Hepatocyte (in vitro differentiated cells): Measurements from ENCODE around the gene TP53I11. TPM values are rescaled to one million over a fixed set of nuclear protein-coding genes. Genes with fewer than 3 reads are reported as not detected.

Experiments used
- DNase-seq: peaks from one replicate; pipeline ENCODE4 v3.0.0-alpha.2; 2016; ENCODE audit warnings: low spot score
- H2AFZ ChIP-seq: fragments of 200-600 bp; sonication (generic); 2 replicates; pipeline ENCODE4 v1.6.0; 2016; ENCODE audit warnings: antibody characterized with exemption, mild to moderate bottlenecking
- H3K27ac ChIP-seq: fragments of 200-600 bp; sonication (generic); 2 replicates; pipeline ENCODE4 v1.5.1; 2016; ENCODE audit warnings: mild to moderate bottlenecking
- H3K27me3 ChIP-seq: fragments of 200-600 bp; sonication (generic); 2 replicates; pipeline ENCODE4 v1.6.1; 2016
- H3K36me3 ChIP-seq: fragments of 200-600 bp; sonication (generic); replicated peaks from 2 replicates; pipeline ENCODE4 v1.5.1; 2016; ENCODE audit warnings: low read depth; ENCODE audit not compliant: insufficient read depth
- H3K4me1 ChIP-seq: fragments of 200-600 bp; sonication (generic); 2 replicates; pipeline ENCODE4 v1.5.1; 2016; ENCODE audit warnings: mild to moderate bottlenecking, moderate library complexity; ENCODE audit not compliant: insufficient read depth
- H3K4me2 ChIP-seq: fragments of 200-600 bp; sonication (generic); 2 replicates; pipeline ENCODE4 v1.6.0; 2016
- H3K4me3 ChIP-seq: fragments of 200-600 bp; sonication (generic); 2 replicates; pipeline ENCODE4 v1.5.1; 2016; ENCODE audit warnings: mild to moderate bottlenecking
- H3K79me2 ChIP-seq: fragments of 200-600 bp; sonication (generic); 2 replicates; pipeline ENCODE4 v1.6.0; 2017; ENCODE audit warnings: mild to moderate bottlenecking
- H3K9me2 ChIP-seq: fragments of 200-600 bp; sonication (generic); replicated peaks from 2 replicates; pipeline ENCODE4 v1.6.0; 2017; ENCODE audit warnings: mild to moderate bottlenecking; ENCODE audit not compliant: insufficient read depth
- H3K9me3 ChIP-seq: fragments of 200-600 bp; sonication (generic); 2 replicates; pipeline ENCODE4 v1.5.1; 2016; ENCODE audit warnings: low read depth, mild to moderate bottlenecking
- H4K20me1 ChIP-seq: fragments of 200-600 bp; sonication (generic); 2 replicates; pipeline ENCODE4 v1.6.0; 2016; ENCODE audit warnings: mild to moderate bottlenecking; ENCODE audit not compliant: insufficient read depth, poor library complexity, severe bottlenecking
- EZH2 ChIP-seq: fragments of 200-600 bp; sonication (generic); IDR thresholded peaks from 2 replicates; pipeline ENCODE4 v1.6.1; 2016; ENCODE audit warnings: antibody characterized with exemption, mild to moderate bottlenecking, borderline replicate concordance
- EZH2phosphoT487 ChIP-seq: fragments of 200-600 bp; sonication (generic); IDR thresholded peaks from one replicate; pipeline ENCODE4 v1.6.1; 2018; ENCODE audit warnings: antibody characterized with exemption, mild to moderate bottlenecking, low read depth, moderate library complexity; ENCODE audit not compliant: unreplicated experiment, severe bottlenecking
- WGBS: methylation state at CpG from one replicate; pipeline ENCODE4 v1.1.6; 2016; ENCODE audit warnings: low lambda C conversion rate; ENCODE audit errors: missing lambda C conversion rate; 5-methylcytosine and 5-hydroxymethylcytosine counted together
- polyA plus RNA-seq: library from polyadenylated mRNA; unstranded; fragments of >200 nt; fragmentation: Nextera tagmentation; extraction: Ambion mirVana; gene quantifications from 2 replicates; pipeline ENCODE4 v1.2.1, GENCODE V29; 2016
- total RNA-seq: library from RNA; depleted of rRNA; stranded (reverse); fragments of >200 nt; gene quantifications from 2 replicates; pipeline ENCODE4 v1.2.3, GENCODE V29; 2014
- TF ChIP-seq, protein P1 (sequence below): fragments of 200-600 bp; sonication (generic); IDR thresholded peaks from 2 replicates; pipeline ENCODE4 v1.5.1; 2016; ENCODE audit warnings: antibody characterized with exemption, mild to moderate bottlenecking; ENCODE audit not compliant: poor library complexity

Gene TP53I11
- total and polyA plus RNA-seq, 2 experiments from 2014 or later, result 15.4 to 41.8 TPM

DNA sequence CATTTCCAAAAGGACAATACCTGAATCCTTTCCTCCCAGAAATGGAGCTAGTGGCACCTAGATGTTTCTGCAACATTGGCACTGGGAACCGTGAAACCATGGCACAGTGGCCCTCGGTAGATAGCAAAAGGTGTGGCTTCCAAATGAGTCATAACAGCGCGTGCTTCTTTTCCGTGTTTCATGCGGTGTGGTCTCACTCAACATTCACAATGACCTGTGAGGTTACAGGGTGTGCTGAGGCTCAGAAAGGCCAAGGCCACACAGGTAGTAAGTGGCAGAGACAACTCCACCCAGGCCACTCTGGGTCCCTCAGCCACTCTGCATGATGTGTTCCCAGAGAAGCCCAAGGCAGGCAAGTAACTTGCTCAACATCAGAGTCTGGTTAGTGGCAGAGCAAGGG lies 67.4 kb downstream of the TP53I11 start:
- 88% methylated on average over 6 of the region's 6 CpGs for WGBS
- H3K4me2 ChIP-seq, result no peak overlapping the region
- no peak overlapping the region for H3K4me3 ChIP-seq
- H3K9me3 ChIP-seq, result no peaks in the 10 kb centered on the region
- no peaks in the 10 kb centered on the region for H4K20me1 ChIP-seq
- H3K4me1 ChIP-seq, result peaks cover 33% of the 10 kb centered on the region
- H3K27ac ChIP-seq, result peak overlapping the region; percentile 55
- no peaks in the 10 kb centered on the region for H3K79me2 ChIP-seq
- TF ChIP-seq, protein P1, sequence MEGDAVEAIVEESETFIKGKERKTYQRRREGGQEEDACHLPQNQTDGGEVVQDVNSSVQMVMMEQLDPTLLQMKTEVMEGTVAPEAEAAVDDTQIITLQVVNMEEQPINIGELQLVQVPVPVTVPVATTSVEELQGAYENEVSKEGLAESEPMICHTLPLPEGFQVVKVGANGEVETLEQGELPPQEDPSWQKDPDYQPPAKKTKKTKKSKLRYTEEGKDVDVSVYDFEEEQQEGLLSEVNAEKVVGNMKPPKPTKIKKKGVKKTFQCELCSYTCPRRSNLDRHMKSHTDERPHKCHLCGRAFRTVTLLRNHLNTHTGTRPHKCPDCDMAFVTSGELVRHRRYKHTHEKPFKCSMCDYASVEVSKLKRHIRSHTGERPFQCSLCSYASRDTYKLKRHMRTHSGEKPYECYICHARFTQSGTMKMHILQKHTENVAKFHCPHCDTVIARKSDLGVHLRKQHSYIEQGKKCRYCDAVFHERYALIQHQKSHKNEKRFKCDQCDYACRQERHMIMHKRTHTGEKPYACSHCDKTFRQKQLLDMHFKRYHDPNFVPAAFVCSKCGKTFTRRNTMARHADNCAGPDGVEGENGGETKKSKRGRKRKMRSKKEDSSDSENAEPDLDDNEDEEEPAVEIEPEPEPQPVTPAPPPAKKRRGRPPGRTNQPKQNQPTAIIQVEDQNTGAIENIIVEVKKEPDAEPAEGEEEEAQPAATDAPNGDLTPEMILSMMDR, result no peak
- TF ChIP-seq EZH2phosphoT487 (no peak), EZH2 (no peak)
- no peaks in the 10 kb centered on the region for H3K36me3 ChIP-seq
- H3K9me2 ChIP-seq, result no peaks in the 10 kb centered on the region
- H2AFZ ChIP-seq, result no peak overlapping the region
- H3K27me3 ChIP-seq, result no peaks in the 10 kb centered on the region
- DNase-seq, result no peak

Other genes with a start within 250 kb of the TP53I11 start
- gene TSPAN18, start 223.9 kb downstream of the TP53I11 start, total RNA-seq, result 9.5 and 12.8 TPM in 2 replicates
- 21.5 and 25.1 TPM in 2 replicates for gene TSPAN18, start 223.9 kb downstream of the TP53I11 start, polyA plus RNA-seq
- gene PRDM11, start 195.8 kb upstream of the TP53I11 start, total RNA-seq, result 15.0 and 25.0 TPM in 2 replicates
- 8.8 and 11.2 TPM in 2 replicates for gene PRDM11, start 195.8 kb upstream of the TP53I11 start, polyA plus RNA-seq